Measurements from ENCODE around the gene PCDHGC4.

PCDHGC4 gene

DNA sequence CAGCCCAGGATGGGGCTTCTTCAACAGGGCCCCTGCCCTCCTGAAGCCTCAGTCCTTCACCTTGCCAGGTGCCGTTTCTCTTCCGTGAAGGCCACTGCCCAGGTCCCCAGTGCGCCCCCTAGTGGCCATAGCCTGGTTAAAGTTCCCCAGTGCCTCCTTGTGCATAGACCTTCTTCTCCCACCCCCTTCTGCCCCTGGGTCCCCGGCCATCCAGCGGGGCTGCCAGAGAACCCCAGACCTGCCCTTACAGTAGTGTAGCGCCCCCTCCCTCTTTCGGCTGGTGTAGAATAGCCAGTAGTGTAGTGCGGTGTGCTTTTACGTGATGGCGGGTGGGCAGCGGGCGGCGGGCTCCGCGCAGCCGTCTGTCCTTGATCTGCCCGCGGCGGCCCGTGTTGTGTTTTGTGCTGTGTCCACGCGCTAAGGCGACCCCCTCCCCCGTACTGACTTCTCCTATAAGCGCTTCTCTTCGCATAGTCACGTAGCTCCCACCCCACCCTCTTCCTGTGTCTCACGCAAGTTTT is 27.6 kb downstream of the PCDHGC4 start:
- DNase-seq (ENCODE audit: low spot score): peak; percentile 79

DNA sequence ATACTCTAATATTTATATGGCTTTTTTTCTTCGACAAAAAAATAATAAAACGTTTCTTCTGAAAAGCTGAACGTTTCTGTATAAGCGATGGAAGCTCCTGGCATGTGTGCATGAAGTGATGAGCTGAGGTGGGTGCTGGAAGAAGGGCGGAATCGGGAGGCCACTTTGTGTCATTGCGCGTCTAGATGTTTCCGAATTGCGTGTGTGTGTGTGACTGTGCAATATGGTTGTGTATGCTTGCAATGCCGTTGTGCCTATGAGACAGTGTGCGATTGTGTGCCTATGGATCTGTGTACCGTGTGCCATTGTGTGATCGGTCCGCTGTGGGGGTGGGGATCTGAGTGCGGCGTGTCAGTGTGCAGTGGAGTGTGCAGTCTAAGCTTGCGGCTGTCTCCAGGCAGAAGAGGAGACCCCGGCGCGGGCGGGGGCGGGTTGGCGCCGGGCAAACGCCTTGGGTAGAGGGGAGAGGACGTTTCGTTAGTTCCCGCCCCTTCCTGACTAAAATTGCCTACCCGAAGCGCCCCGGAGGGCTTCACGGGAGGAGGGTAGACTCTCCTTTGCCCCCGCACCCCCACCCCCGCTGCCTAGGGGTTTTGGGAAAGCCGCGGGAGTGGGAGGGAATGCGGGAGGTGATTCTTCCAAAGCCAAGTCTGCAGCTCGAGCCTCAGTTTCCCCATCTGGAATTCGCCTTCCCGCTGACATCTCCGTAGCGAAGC is 28.2 kb downstream of the PCDHGC4 start:
- peak; percentile 45 for DNase-seq (ENCODE audit: low spot score)

- peak; percentile 87 for DNase-seq (ENCODE audit: low spot score)
These were observed 28.9 kb downstream of the PCDHGC4 start for GRCh38 chr5:141513627-141514329.

- DNase-seq (ENCODE audit: low spot score): peak; percentile 80
These were observed 29.7 kb downstream of the PCDHGC4 start for GRCh38 chr5:141514330-141515133.

DNA sequence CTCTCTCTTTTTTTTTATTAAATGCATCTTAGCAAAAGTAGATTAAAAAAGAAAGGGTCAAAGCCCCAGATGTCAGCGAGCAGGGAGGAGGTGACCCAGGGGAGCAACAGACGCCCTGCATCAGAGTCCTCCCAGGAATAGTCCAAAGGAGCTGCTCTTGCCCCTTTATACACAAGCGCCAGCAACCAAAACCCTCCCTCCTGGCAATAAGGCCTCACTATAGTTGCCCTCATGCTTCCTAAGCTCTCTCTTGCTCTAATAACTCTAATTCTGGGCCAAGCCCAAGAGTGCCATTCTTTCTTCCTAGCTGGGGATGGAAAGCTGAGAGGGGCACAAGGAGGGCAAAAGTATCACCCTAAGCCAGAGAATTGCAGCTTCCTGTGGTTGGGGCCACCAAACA is 30.3 kb downstream of the PCDHGC4 start:
- DNase-seq (ENCODE audit: low spot score): no peak

DNA sequence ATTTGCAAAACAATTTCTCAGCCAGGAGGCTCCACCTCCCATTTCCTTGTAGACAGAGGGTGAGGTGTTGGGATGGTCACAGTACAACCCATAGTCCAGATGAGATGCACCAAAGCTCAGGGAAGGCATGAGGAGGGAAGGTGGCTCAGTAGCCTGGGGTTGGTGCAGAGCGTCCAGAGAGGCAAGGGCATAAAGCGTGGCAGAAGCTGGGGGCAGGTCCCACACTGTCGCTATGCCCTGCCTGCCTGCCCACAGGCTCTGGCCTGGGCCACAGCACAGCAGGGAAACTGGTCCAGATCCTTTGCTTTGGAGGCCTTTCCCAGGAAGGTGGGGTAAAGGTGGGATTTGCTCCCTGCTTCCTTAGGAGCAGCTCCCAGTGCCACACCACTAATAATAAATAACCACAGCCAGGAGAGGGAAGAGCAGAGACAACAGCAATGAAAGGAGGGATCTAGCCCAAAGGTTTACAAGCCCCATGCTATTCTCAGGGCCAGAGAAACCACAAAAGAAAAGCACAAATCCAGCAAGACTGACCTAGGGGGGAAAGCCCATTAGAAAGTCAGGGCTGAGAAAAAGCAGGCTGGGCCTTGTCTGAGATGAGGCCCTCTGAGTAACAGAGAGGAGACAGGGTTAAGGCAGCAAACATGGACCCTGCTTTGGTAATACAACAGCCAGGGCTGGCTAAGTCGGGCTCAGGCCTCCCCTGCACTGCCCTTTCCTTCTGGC is 31.3 kb downstream of the PCDHGC4 start:
- no peak for DNase-seq (ENCODE audit: low spot score)

GRCh38 chr5:141516672-141517025 is 31.8 kb downstream of the PCDHGC4 start:
- DNase-seq (ENCODE audit: low spot score): no peak

DNA sequence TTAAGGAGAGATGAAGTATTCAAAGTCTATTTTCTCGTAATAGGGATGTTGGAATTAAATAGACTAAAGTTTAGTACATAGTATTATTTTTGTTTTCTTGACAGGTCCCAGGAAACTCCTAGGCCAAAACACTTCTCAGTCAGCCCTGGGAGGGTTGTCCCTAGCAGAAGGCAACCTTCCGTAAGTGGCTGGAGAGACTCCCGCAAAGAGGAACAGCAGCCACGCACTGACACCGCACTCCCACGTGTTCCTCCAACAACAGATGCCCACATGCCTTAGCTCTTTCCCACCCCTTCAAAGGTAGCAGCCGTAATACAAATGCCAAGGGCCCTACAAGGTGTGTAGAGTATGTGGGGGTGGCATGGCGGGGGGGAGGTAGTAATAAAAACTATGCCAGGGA is 32.5 kb downstream of the PCDHGC4 start:
- no peak for DNase-seq (ENCODE audit: low spot score)

DNA sequence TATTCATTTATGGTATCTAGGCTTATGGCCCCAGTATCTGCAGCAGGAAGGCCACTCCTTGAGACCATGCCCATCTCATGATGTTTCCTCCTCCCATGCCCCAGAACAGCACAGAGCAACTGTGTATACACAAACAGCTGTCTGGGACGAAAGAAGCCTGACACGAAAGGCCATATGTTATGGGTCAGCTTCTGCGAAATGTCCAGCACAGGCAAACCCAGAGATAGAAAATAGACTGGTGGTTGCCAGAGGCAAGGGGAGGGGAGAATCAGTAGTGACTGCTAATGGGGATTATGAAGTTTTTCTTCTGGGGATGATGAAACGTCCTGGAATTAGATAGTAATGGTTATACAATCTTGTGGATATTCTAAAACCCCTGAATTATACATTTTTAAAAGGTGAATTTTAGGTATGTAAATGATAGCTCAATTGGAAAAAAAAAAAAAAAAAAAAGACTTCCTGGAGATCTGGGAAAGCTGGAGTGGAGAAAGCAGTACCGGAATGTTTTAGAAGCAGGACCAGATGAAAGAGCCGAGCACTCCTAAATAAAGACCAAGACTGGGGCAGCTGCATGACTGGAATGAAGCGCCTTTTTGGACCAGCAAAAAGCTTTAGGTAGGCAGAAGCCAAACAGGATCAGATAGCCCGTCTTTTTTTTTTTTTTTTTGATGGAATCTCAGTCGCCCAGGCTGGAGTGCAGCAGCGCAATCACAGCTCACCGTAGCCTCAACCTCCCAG is 33.2 kb downstream of the PCDHGC4 start:
- DNase-seq (ENCODE audit: low spot score): no peak

DNA sequence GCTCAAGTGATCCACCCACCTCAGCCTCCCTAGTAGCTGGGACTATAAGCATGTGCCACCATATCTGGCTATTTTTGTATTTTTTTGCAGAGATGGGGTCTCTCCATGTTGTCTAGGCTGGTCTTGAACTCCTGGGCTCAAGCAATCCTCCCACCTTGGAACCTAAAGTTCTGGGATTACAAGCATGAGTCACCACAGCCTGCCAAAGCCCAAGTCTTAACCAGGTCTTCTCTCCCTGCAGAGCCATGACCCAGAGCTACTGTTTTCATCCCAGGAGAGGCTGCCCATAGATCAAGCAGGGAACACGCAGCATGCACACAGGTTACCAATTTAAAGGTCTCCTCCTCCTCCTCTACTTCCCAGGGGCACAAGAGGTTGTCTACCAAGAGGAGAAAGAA is 33.8 kb downstream of the PCDHGC4 start:
- DNase-seq (ENCODE audit: low spot score): no peak

GRCh38 chr5:141519605-141520565 is 35.1 kb downstream of the PCDHGC4 start:
- DNase-seq (ENCODE audit: low spot score): peak; percentile 19

- DNase-seq (ENCODE audit: low spot score): peak; percentile 98
These were observed 36.5 kb downstream of the PCDHGC4 start for GRCh38 chr5:141521244-141521781.

DNA sequence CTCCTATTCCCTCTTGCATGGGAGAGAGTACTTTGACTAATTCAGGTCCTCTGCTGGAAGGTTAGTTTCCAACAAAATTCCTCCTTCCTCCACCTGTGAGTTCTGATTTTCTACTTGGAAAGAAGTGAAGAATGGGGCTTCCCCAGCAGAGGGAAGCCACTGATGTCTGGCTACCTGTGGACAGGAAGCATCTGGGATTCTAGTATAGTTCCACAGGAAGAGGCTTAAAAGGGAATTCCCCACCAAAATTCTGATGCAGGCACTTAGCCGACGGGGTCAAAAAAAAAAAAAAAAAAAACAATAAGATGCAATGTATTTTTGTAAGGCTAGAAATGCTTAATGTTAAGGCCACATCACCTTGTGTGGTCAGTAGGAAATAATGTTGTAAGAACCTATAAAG is 37.5 kb downstream of the PCDHGC4 start:
- peak; percentile 46 for DNase-seq (ENCODE audit: low spot score)

DNA sequence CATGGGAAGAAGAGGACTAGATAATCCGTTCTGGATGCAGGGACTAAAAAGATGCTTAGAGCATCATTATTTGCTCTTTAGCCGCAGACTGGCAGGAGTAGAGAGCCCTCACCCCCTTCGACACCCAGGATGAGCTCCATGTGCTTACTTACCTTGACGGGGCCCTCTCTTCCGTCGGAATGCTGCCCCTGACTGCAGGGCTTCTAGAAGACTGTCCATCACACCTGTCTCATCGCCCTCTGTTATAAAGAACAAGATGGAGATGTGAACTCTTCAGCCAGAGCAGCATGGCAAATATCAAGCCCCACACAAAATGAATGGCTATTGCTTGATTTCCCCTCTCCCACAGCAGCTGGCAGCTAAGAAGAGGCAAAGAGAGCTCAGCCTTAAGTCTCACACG is 39.2 kb downstream of the PCDHGC4 start:
- DNase-seq (ENCODE audit: low spot score): no peak

DNA sequence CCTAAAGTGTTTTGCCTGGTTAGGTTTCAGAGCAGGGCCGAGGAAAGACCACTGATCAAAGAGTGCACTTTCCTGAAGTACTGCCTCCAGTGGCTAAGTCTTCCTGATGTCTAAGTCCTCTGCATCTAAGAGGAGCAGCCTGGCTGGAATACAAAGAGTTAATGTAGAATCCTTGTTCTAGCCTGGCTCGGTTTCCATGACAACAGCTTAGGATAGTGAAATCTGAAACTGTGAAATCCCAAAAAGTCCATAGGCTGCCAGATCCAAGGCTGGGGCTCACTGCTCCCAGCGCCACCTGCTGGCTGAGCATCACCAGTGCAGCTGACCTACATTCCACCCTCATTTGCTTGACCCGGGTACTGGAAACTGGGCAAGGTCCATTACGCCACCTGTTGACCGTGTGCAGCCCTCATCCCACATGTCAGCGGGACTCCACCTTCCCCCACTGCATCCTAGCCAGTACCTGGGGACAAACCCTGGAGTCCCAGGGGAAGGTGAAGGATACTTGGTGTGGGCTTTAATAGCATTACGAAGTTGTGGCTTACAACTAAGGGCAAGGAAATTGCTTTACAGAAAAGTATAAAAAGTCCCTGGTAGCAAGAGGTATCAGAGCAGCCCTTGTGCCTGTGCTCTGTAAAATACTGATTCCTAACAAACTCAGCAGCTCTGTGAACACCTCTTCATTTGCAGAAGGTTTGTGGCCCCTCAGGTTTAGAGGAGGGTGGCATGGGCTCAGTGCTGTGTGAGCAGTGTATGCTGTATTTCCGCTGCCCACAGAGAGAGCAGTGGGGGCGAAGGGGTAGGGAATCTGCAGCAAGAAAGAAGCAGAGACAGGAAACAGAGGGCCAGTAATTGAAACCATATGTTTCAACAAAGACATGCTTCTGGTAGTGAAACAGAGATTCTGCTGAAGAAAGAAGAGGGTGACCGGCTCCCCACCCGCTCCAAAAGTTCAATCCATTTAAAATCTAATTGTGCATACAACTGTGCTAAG is 40.1 kb downstream of the PCDHGC4 start:
- peak; percentile 90 for DNase-seq (ENCODE audit: low spot score)

DNA sequence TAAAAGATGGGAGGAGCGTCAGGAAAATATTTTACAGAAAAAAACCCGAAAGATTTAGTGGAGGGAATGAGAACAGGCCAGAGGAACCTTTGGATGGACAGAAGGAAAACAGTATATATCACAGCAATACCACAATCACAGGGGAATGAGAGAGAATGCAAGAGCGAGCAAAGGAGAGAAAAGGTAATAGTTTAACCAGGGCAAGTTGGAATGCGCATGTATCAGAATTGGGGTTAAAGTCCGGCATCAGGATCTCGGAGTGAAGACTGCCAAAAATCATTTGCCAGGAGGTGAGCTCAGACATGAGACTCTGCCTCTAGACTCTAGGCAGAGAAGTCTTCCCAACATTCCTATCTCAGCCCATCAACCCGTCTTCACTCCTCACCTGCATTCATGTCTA is 40.8 kb downstream of the PCDHGC4 start:
- peak; percentile 57 for DNase-seq (ENCODE audit: low spot score)

GRCh38 chr5:141527426-141527825 is 42.6 kb downstream of the PCDHGC4 start:
- no peak for DNase-seq (ENCODE audit: low spot score)

- DNase-seq (ENCODE audit: low spot score): no peak
These were observed 43.6 kb downstream of the PCDHGC4 start for GRCh38 chr5:141528291-141528984.
